Tongue (tissue), 2 donors: ENCODE data around the gene TCF19. TPM values are rescaled to one million over a fixed set of nuclear protein-coding genes. Genes with fewer than 3 reads are reported as not detected.

Source experiments
- DNase-seq: peaks from one replicate; pipeline ENCODE4 v3.0.0-alpha.2; 2015
- total RNA-seq: library from RNA; depleted of rRNA; stranded (reverse); fragments of >200 nt; gene quantifications from one replicate; pipeline ENCODE4 v1.2.3, GENCODE V29; 2014

Gene TCF19
- total RNA-seq, 1 donor from 2014 or later, result 16.4 TPM

GRCh38 chr6:31128093-31128676 lies 30.2 kb upstream of the TCF19 start:
- DNase-seq, result peak; percentile 67

DNA sequence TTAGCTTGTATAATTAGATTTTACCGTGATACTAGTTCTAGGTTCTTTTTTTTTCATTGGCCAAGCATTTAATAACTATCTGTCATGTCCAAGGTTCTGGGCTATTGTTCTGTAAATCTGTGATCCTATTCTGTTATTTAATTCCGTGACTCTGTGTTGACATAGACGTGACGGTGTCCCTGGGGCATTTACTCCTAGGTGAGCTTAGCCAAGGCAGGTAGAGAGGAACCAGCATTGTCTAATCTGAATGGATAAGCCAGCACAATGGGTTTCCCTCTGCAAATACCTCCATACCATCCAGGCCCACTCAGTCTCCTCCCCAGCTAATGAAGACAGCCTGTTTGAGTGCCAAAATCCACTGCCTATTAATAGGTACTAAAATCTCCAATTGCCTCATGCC lies 29.3 kb upstream of the TCF19 start:
- DNase-seq, result no peak

- no peak for DNase-seq
Measured at GRCh38 chr6:31130751-31131150, 27.6 kb upstream of the TCF19 start.

DNA sequence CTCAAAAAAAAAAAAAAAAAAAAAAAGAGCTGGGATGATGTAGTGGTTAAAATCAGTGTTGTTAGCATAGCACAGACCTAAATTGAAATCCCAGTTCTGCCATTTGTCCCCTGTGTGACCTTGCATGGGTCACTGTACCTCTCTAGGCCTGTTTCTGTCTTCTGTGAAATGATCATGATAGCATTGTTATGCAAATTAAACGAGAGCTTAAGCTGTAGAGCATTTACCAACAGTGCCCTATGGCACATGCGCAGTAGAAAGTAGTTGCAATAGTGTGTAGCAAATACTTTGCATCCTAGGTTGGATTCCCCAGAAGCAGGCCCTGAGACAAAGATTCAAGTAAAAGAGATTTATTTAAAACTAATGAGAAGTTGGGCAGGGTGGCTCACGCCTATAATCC lies 26.8 kb upstream of the TCF19 start:
- DNase-seq, result no peak

GRCh38 chr6:31132806-31133205 lies 25.6 kb upstream of the TCF19 start:
- DNase-seq, result no peak

DNA sequence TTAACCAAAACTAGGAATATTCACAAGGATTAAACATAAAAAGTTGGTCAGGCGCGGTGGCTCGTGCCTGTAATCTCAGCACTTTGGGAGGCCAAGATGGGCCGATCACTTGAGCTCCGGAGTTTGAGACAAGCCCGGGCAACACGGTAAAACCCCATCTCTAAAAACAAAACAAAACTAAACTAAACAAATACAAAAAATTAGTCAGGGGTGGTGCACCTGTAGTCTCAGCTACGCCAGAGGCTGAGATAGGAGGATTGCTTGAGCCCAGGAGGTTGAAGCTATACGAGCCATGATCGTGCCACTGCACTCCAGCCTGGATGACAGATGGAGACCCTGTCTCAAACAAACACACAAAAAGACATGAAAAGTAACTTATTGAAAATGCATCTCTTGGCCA lies 22.7 kb upstream of the TCF19 start:
- DNase-seq, result no peak

- no peak for DNase-seq
Measured at GRCh38 chr6:31138982-31139381, 19.4 kb upstream of the TCF19 start, which contains the start of gene PSORS1C2. Gene PSORS1C2 (minus strand): TSS chr6:31139066. CDS start chr6:31139026, 40 bp downstream.

DNA sequence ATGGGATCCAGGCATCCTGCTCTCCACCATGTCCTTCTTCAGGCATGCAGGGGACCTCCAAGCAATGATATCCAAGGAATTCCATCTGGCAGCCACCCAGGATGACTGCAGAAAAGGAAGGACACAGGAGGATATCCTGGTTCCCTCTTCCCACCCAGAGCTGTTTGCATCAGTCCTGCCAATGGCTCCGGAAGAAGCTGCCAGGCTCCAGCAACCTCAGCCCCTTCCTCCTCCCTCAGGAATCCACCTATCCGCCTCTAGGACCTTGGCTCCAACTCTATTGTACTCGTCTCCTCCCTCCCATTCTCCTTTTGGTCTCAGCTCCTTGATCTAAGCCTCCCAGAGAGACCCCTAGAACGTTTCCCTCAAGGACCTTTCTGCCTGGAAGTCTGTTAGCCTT lies 18.8 kb upstream of the TCF19 start:
- no peak for DNase-seq

DNA sequence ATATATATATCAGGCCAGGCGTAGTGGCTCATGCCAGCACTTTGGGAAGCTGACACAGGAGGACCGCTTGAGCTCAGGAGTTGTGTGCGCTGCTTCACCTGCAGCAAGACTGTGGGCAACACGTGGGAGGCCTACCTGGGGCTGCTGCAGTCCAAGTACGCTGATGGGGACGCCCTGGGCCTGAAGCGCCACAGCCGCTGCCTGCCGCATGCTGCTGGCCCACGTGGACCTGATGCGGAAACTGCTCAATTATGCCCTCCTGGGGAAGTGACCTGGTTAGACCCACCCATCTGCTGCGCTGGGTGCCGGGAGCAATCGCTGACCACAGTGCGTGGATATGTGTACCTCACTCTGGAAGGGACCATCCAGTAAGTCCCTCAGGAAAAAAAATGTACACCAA lies 17.7 kb upstream of the TCF19 start:
- no peak for DNase-seq

GRCh38 chr6:31142361-31142761 lies 16.0 kb upstream of the TCF19 start:
- peak; percentile 48 for DNase-seq

DNA sequence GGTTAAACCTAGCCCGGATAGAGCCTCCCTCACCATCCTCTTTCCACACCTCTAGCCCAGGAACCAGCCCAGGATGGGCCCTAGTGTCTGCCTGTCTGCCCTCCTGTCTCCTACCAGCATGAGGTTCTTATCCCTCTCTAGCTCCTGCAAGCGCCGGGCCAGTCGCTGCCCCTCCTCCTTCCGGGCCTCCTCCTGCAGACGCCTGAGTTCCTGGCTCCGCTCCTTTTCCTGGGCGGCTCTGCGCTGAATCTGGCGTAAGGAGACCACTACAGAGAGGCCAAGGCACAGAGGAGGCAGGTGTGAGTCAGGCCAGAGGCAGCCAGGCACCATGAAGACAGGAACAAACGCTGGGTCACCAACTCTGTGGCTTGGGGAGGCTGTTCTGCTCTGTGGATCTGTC lies 15.2 kb upstream of the TCF19 start:
- DNase-seq, result peak; percentile 58

DNA sequence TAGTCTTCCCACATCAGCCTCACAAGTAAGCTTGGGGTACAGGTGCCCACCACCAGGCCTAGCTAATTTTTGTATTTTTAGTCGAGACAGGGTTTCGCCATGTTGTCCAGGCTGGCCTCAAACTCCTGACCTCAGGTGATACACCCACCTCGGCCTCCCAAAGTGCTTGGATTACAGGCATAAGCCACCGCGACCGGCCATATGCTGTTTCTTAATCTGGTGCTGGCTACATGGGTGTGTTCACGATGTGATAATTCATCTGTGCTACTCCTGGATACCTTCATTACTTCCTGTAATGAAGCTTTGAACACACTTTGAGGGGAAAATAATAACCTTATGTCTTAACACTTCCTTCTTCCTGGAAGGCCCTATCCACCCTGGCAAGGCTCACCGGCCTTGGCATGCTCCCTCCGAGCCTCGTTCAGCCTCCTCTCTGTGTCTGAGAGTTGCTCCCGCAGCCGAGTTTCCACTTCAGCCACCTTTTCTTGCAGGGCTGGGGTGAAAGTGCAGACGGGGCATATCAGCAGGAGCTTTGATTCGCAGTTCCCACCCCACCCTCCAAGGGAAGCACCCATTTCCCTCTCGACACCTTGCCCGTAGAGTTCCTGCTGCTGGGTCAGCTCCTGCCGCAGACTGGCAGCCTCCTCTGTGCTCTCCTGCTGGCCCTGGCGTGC lies 14.0 kb upstream of the TCF19 start:
- DNase-seq, result no peak

GRCh38 chr6:31144970-31145340 lies 13.4 kb upstream of the TCF19 start:
- no peak for DNase-seq

GRCh38 chr6:31145386-31145785 lies 13.0 kb upstream of the TCF19 start:
- DNase-seq, result no peak

DNA sequence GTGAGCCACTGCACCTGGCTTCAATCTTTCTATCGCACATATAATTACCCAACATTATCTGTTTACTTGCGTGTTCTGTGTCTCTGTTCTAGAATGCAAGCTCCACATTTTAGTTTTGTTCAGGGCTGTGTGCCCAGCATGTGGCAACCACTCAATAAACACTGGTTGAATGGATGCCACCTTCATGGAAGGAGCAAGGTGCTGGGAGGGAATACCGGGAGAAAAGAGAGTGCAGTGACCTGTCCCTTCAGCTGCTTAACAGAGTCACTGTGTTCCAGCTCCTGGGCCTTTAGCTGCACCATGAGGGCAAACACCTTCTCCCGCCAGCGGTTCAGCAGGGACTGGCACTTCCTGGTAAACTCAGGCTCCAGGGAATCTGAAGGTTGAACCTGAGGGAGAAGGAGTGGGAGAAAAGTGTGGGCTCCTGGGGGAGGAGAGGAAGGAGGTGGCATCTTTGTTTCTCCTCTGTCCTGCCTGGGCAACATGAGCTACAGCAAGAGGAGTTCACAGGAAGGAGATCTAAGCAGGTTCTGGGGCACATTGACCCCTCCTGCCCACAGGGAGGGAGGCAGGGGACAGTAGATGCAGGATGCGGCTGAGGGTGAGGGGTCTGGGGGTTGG lies 8.5 kb upstream of the TCF19 start:
- no peak for DNase-seq

DNA sequence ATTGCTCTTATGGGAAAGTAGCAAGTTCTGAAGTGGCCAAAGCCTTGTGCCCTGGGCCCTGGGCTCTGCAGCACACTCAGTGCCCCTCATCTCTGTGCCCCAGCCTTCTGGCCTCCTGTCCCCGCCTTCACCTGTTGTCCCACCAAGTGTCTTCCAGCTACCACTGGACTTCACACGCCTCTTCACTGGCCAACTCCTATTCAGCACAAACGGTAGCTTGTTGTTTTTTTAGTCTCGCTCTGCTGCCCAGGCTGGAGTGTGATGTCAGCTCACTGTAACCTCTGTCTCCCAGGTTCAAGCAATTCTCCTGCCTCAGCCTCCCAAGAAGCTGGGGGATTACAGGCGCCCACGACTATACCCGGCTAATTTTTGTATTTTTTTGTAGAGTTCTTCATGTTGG lies 5.6 kb upstream of the TCF19 start:
- no peak for DNase-seq

DNA sequence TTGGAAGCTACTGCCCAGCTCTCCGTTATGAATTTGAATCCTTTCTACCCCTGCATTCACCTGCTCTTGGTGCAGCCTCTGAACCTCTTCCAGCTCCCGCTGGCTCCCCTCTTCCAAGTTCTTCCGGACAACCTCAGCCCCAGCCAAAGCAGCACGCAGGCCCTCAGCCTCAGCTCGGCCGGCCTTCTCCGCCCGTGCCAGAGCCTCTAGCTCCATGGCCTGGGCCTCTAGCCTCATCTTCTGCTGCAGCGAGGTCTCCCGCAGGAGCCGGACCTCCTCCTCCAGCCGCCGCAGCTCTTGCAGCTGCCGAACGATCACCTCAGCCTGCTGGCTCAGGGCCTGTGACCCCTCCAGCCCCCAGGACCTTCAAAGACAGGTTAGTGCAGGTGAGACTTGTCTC lies 4.0 kb upstream of the TCF19 start:
- DNase-seq, result no peak

DNA sequence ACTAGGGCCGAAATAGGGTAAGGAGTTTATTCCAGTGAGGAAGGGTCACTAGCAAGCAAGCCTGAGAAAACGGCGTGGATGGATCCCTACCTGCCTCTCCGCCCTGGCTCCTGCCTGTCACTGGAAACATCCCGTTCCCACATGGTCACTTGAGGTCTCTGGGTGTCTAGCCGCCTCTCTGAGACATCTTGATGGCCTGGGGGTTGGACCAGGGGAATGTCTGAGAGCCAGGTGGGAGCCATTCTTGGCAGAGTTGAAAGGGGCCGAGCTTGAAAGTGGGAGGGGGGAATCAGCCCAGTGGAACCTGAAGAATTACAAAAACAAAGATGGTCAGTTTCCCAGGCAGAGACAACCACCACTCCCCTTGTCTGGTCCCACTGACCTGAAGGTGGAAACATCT lies 1.7 kb upstream of the TCF19 start:
- DNase-seq, result no peak

- peak; percentile 10 for DNase-seq
Measured at GRCh38 chr6:31157513-31158139, 763 bp upstream of the TCF19 start, which contains the start of gene CCHCR1. Gene CCHCR1 (minus strand): TSS chr6:31157802. CDS start chr6:31157600, 202 bp downstream.

DNA sequence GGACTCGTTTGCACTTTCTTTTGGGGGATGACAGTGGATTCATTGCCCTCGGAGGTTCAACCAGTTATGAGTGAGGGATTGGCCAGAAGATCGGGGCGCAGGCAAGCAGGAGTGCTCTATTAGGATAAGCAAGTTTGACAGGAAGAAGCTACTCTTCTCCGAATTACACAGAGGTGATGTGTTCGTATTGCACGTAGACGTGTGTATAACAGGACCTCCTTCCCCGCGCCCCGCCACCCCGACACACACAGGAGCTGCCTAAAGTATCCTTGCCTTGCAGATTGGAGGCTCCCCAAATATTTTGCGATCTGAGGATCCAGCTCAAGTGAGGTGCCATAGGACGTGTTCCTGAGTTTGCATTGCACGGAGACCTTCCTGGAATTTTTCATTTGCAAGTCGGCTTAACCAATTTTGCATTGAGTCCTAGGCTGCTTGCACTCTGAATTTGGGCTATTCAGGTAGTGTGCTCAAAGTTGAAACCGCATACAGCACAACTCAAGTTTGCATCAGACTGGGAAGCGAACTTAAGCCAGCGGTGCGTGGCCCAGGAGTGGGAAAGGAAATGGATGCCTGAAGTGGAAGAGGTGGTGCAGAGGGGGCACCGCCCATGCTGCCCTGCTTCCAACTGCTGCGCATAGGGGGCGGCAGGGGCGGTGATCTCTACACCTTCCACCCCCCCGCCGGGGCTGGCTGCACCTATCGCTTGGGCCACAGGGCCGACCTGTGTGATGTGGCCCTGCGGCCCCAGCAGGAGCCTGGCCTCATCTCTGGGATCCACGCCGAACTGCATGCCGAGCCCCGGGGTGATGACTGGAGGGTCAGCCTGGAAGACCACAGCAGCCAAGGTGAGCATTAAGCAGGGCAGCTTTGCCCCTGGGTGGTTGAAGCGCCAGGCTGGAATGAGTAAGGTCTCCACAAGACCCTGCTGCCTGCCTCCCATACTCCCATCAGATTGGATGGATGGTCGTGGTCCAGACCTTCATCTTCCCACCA lies 770 bp downstream of the TCF19 start:
- DNase-seq, result peak; percentile 7

- DNase-seq, result no peak
Measured at GRCh38 chr6:31161216-31162126, 3.1 kb downstream of the TCF19 start.
